Cardiac fibroblast (primary cell): ENCODE data around the gene VSIG2.

ENCODE experiments used
- DNase-seq, 2 donors: peaks; one replicate each; pipeline versions ENCODE4 v3.0.0 to v3.0.0-alpha.2; 2010; ENCODE audit warnings: low read depth in 2 of 2
- H3K4me3 ChIP-seq, 2 donors: replicated peaks in 1 of 2; 1 replicate in 1 of 2; 2 replicates in 1 of 2; pipeline ENCODE4 v1.5.1; 2011; ENCODE audit warnings: low read depth in 2 of 2, low read length in 2 of 2, mild to moderate bottlenecking in 2 of 2, moderate library complexity in 1 of 2
- CTCF ChIP-seq: IDR thresholded peaks from one replicate; pipeline ENCODE4 v1.5.1; 2011; ENCODE audit warnings: low read depth, mild to moderate bottlenecking, low read length, inconsistent platforms

The VSIG2 gene

GRCh38 chr11:124754309-124754708 is 2.3 kb upstream of the VSIG2 start:
- no peak for DNase-seq
- H3K4me3 ChIP-seq, result no peak overlapping the region
- TF ChIP-seq CTCF, result no peak

GRCh38 chr11:124753624-124754023 is 1.6 kb upstream of the VSIG2 start:
- no peak for TF ChIP-seq CTCF
- no peak overlapping the region for H3K4me3 ChIP-seq
- no peak for DNase-seq

GRCh38 chr11:124753205-124753604 is 1.1 kb upstream of the VSIG2 start:
- no peak for DNase-seq
- no peak for TF ChIP-seq CTCF

GRCh38 chr11:124752471-124753102 is 532 bp upstream of the VSIG2 start:
- no peak for DNase-seq
- no peak for TF ChIP-seq CTCF
- no peak overlapping the region for H3K4me3 ChIP-seq

More at GRCh38 chr11:124753205-124753604, 1.1 kb upstream of the VSIG2 start:
- H3K4me3 ChIP-seq, result no peak overlapping the region

- no peak overlapping the region for H3K4me3 ChIP-seq
- no peak for TF ChIP-seq CTCF
- DNase-seq, result no peak
Observed at GRCh38 chr11:124751391-124751740, 689 bp downstream of the VSIG2 start.

GRCh38 chr11:124749912-124750311 is 2.1 kb downstream of the VSIG2 start:
- TF ChIP-seq CTCF, result no peak
- no peak for DNase-seq
- H3K4me3 ChIP-seq, result no peak overlapping the region
